HepG2 (cell line): ENCODE data around the gene CD6. TPM values are rescaled to one million over a fixed set of nuclear protein-coding genes. Genes with fewer than 3 reads are reported as not detected.

Experiments used
- ATAC-seq: fragments of 200-7000 bp; cut with Tn5 transposase; 3 replicates; pipeline ENCODE4 v1.9.1; 2020; ENCODE audit warnings: mild to moderate bottlenecking, moderate library complexity
- BruUV-seq: library from RNA; stranded (reverse); fragments of 400-500 nt; replicated peaks from 2 replicates; lab custom pipeline; 2021; lab: Mats Ljungman, UMichigan
- CTCF ChIA-PET: fragments of 300-600 bp; formaldehyde crosslinking; extraction: SDS; loops from one replicate; lab custom pipeline; 2021; ENCODE audit warnings: low total read pairs, inconsistent platforms, low intra/inter-chr PET ratio; lab: Yijun Ruan, JAX
- POLR2A ChIA-PET: fragments of 350-600 bp; sonication (Branson Sonifier 250); formaldehyde crosslinking; loops from one replicate; lab custom pipeline; 2020; ENCODE audit warnings: antibody characterized with exemption, inconsistent platforms; lab: Yijun Ruan, JAX
- DNase-seq: peaks from one replicate; pipeline ENCODE4 v3.0.0-alpha.2; 2015; ENCODE audit warnings: low spot score
- FAIRE-seq: peaks from 3 replicates; lab custom pipeline; 2011; peaks lifted over from hg19 to GRCh38; lab: Jason Lieb, UNC
- H2AFZ ChIP-seq: one replicate; pipeline ENCODE4 v1.6.1; 2011; ENCODE audit warnings: low read length, inconsistent platforms
- H3K27ac ChIP-seq: fragments of 300-600 bp; 3 replicates; pipeline ENCODE4 v1.8.0; 2011; ENCODE audit warnings: mixed run types, mild to moderate bottlenecking, mixed read lengths, low read length, inconsistent platforms; ENCODE audit not compliant: insufficient read depth; ENCODE audit errors: extremely low read length
- H3K27me3 ChIP-seq, 2 experiments: fragments of 200-600 bp in 1 of 2; 2 replicates in 1 of 2; 3 replicates in 1 of 2; pipeline versions ENCODE4 v1.6.0 to v1.8.0; 2011; ENCODE audit warnings: low read length in 2 of 2, mild to moderate bottlenecking in 2 of 2, moderate library complexity in 2 of 2, inconsistent platforms in 1 of 2; ENCODE audit not compliant: insufficient read depth in 2 of 2, control insufficient read depth in 1 of 2
- H3K36me3 ChIP-seq, 2 experiments: fragments of 200-600 bp in 1 of 2; replicated peaks in 1 of 2; 2 replicates in 1 of 2; 3 replicates in 1 of 2; pipeline versions ENCODE4 v1.5.1 to v1.8.0; 2011; ENCODE audit warnings: low read length in 2 of 2, inconsistent platforms in 1 of 2; ENCODE audit not compliant: insufficient read depth in 2 of 2, control insufficient read depth in 1 of 2
- H3K4me1 ChIP-seq: 2 replicates; pipeline ENCODE4 v1.5.1; 2012; ENCODE audit warnings: low read length, inconsistent platforms; ENCODE audit not compliant: insufficient read depth
- H3K4me2 ChIP-seq: 2 replicates; pipeline ENCODE4 v1.6.0; 2011; ENCODE audit warnings: low read depth, low read length, inconsistent platforms
- H3K4me3 ChIP-seq, 3 experiments: fragments of 200-600 bp in 1 of 3; sonication (generic), shearing (Covaris generic) in 1 of 3; replicated peaks in 1 of 3; 2 replicates each; pipeline ENCODE4 v1.5.1; 2011 to 2016; ENCODE audit warnings: low read length in 3 of 3, inconsistent platforms in 2 of 3, low read depth in 2 of 3, mild to moderate bottlenecking in 2 of 3, control low read depth in 1 of 3, mixed read lengths in 1 of 3; ENCODE audit not compliant: insufficient read depth in 1 of 3
- H3K79me2 ChIP-seq: one replicate; pipeline ENCODE4 v1.6.1; 2011; ENCODE audit warnings: low read length, inconsistent platforms; ENCODE audit not compliant: insufficient read depth
- H3K9ac ChIP-seq: 2 replicates; pipeline ENCODE4 v1.6.0; 2011; ENCODE audit warnings: mild to moderate bottlenecking, low read depth, low read length, inconsistent platforms; ENCODE audit not compliant: insufficient read depth
- H3K9me3 ChIP-seq: 2 replicates; pipeline ENCODE4 v1.5.1; 2012; ENCODE audit warnings: mild to moderate bottlenecking, low read length
- H4K20me1 ChIP-seq: 2 replicates; pipeline ENCODE4 v1.6.0; 2011; ENCODE audit warnings: inconsistent platforms, mild to moderate bottlenecking, low read length, moderate library complexity; ENCODE audit not compliant: insufficient read depth
- CBX5 ChIP-seq: sonication (generic); formaldehyde crosslinking; IDR thresholded peaks from 2 replicates; pipeline ENCODE4 v1.4.0; 2020; ENCODE audit warnings: missing genetic modification reagents, borderline replicate concordance
- MATR3 ChIP-seq: sonication (generic); formaldehyde crosslinking; IDR thresholded peaks from 2 replicates; pipeline ENCODE4 v1.4.0; 2020; ENCODE audit warnings: missing genetic modification reagents
- MYNN ChIP-seq: sonication (generic); formaldehyde crosslinking; IDR thresholded peaks from 2 replicates; pipeline ENCODE4 v1.4.0; 2020; ENCODE audit warnings: mild to moderate bottlenecking, low read depth, missing genetic modification reagents
- SNAPC5 ChIP-seq: sonication (generic); formaldehyde crosslinking; IDR thresholded peaks from 2 replicates; pipeline ENCODE4 v1.8.1; 2023; ENCODE audit warnings: mild to moderate bottlenecking, missing genetic modification reagents, borderline replicate concordance
- ZNF274 ChIP-seq: sonication (generic); formaldehyde crosslinking; IDR thresholded peaks from 2 replicates; pipeline ENCODE4 v1.5.1; 2020; ENCODE audit warnings: mild to moderate bottlenecking, missing genetic modification reagents
- ZNF343 ChIP-seq: sonication (generic); formaldehyde crosslinking; IDR thresholded peaks from 2 replicates; pipeline ENCODE4 v1.4.0; 2020; ENCODE audit warnings: mild to moderate bottlenecking, missing genetic modification reagents
- ZNF567 ChIP-seq: sonication (generic); formaldehyde crosslinking; IDR thresholded peaks from 2 replicates; pipeline ENCODE4 v1.8.1; 2023; ENCODE audit warnings: mild to moderate bottlenecking, missing genetic modification reagents, borderline replicate concordance
- WGBS: methylation state at CpG from one replicate; pipeline ENCODE4 v1.1.6; 2017; ENCODE audit warnings: low lambda C conversion rate; 5-methylcytosine and 5-hydroxymethylcytosine counted together
- in situ Hi-C: cut with HindIII; loops from 2 replicates; pipeline ENCODE4 v1.10.0; 2017; ENCODE audit warnings: low pct_unique_long_range_greater_than_20kb; ENCODE audit not compliant: extremely low pct_ligation_motif_present
- intact Hi-C: fragments of 100-400 bp; cut with micrococcal nuclease; formaldehyde crosslinking; loops from one replicate; pipeline ENCODE4 v1.10.0; 2022; ENCODE audit not compliant: unreplicated experiment
- polyA plus RNA-seq, 8 experiments: library from polyadenylated mRNA; depleted of rRNA in 3 of 8; stranded (reverse) in 7 of 8; unstranded in 1 of 8; fragments of >200 nt; fragmentation: Illumina TruSeq in 4 of 8; extraction: Trizol in 4 of 8; gene quantifications; 2 replicates each; pipeline versions ENCODE4 v1.2.1 to v1.2.3, GENCODE V29; 2011 to 2016; ENCODE audit warnings: low read depth in 4 of 8, missing spikeins in 1 of 8, mixed read lengths in 1 of 8; ENCODE audit not compliant: insufficient read depth in 1 of 8
- total RNA-seq, 5 experiments: library from RNA; depleted of rRNA; stranded (reverse); fragments of >200 nt; fragmentation: Illumina TruSeq; extraction: Trizol; gene quantifications; 2 replicates each; pipeline ENCODE4 v1.2.3, GENCODE V29; 2016; ENCODE audit warnings: low read depth in 1 of 5
- TF ChIP-seq, protein P1 (sequence below): sonication (generic); formaldehyde crosslinking; IDR thresholded peaks from 2 replicates; pipeline ENCODE4 v1.5.1; 2020; ENCODE audit warnings: mild to moderate bottlenecking, missing genetic modification reagents, moderate library complexity
- TF ChIP-seq, protein P2 (sequence below), 2 experiments: sonication (generic) in 1 of 2; formaldehyde crosslinking in 1 of 2; IDR thresholded peaks; 2 replicates each; pipeline versions ENCODE4 v1.4.0 to v1.6.1; 2018 to 2020; ENCODE audit warnings: missing genetic modification reagents in 2 of 2, borderline replicate concordance in 1 of 2, low read depth in 1 of 2, mild to moderate bottlenecking in 1 of 2, missing biosample characterization in 1 of 2
- TF ChIP-seq, protein P3 (sequence below): IDR thresholded peaks from 2 replicates; pipeline ENCODE4 v1.6.1; 2016; ENCODE audit warnings: missing genetic modification reagents, missing compliant biosample characterization

Gene CD6
- total and polyA plus RNA-seq, 2 of the 13 experiments (the other 11 are each of a cell fraction or from before 2014, with no cell fraction given) = not detected

DNA sequence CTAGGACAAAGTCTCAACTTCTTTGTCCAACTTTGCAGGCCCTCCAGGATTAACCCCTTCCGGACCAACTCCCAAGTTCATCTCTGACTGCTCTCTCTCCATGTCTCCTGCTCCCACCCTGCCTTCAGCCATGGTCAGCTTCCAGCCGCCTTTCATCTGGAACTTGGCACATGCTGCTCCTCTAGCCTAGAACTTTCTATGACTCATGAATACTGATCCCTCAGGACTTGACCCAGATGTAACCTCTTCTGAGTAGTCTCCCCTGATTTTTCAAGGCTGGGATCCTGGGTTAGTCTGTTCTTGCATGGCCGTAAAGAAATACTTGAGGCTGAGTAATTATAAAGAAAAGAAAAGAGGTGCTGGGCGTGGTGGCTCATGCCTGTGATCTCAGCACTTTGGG lies 14.3 kb upstream of the CD6 start:
- no peak for FAIRE-seq
- no peak overlapping the region for H3K27ac ChIP-seq
- no peaks in the 10 kb centered on the region for H3K9me3 ChIP-seq
- no peaks in the 10 kb centered on the region for H4K20me1 ChIP-seq
- intact Hi-C loops (no loop called here), in situ Hi-C loops (no loop called here)
- TF ChIP-seq, protein P1, sequence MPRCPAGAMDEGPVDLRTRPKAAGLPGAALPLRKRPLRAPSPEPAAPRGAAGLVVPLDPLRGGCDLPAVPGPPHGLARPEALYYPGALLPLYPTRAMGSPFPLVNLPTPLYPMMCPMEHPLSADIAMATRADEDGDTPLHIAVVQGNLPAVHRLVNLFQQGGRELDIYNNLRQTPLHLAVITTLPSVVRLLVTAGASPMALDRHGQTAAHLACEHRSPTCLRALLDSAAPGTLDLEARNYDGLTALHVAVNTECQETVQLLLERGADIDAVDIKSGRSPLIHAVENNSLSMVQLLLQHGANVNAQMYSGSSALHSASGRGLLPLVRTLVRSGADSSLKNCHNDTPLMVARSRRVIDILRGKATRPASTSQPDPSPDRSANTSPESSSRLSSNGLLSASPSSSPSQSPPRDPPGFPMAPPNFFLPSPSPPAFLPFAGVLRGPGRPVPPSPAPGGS = no peak
- TF ChIP-seq CBX5 (CRISPR knock-in tag) (no peak), SNAPC5 (CRISPR knock-in tag) (no peak), MYNN (CRISPR knock-in tag) (no peak), ZNF274 (CRISPR knock-in tag) (no peak), MATR3 (CRISPR knock-in tag) (no peak), ZNF567 (CRISPR knock-in tag) (no peak), ZNF343 (no peak)
- TF ChIP-seq, protein P2, sequence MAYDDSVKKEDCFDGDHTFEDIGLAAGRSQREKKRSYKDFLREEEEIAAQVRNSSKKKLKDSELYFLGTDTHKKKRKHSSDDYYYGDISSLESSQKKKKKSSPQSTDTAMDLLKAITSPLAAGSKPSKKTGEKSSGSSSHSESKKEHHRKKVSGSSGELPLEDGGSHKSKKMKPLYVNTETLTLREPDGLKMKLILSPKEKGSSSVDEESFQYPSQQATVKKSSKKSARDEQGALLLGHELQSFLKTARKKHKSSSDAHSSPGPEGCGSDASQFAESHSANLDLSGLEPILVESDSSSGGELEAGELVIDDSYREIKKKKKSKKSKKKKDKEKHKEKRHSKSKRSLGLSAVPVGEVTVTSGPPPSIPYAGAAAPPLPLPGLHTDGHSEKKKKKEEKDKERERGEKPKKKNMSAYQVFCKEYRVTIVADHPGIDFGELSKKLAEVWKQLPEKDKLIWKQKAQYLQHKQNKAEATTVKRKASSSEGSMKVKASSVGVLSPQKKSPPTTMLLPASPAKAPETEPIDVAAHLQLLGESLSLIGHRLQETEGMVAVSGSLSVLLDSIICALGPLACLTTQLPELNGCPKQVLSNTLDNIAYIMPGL (CRISPR knock-in tag; IDR thresholded peaks at IDR 0.05; ENCODE audit: borderline replicate concordance in 1 of 2, low read depth in 1 of 2) = no peak
- TF ChIP-seq, protein P3, sequence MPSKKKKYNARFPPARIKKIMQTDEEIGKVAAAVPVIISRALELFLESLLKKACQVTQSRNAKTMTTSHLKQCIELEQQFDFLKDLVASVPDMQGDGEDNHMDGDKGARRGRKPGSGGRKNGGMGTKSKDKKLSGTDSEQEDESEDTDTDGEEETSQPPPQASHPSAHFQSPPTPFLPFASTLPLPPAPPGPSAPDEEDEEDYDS = no peak
- H3K79me2 ChIP-seq = no peaks in the 10 kb centered on the region
- H3K4me2 ChIP-seq = no peak overlapping the region
- DNase-seq = no peak
- H3K4me3 ChIP-seq = no peak overlapping the region
- ATAC-seq = no peak
- no peaks in the 10 kb centered on the region for H3K4me1 ChIP-seq
- H3K9ac ChIP-seq = no peak overlapping the region
- H3K36me3 ChIP-seq = no peaks in the 10 kb centered on the region
- H3K27me3 ChIP-seq = peaks cover 0 to 29% of the 10 kb centered on the region in 2 experiments; a peak in 3 of 5 replicates
- WGBS = 47% methylated on average over 4 of the region's 4 CpGs
- ChIA-PET CTCF (no interaction called here), POLR2A (no interaction called here)
- BruUV-seq = no TSS peak
- H2AFZ ChIP-seq = no peak overlapping the region
